Cerebellar cortex (tissue), 1 donor: ENCODE data around the gene FITM1.

Experiments used
- DNase-seq: peaks from one replicate; pipeline ENCODE4 v3.0.0-alpha.2; 2015; ENCODE audit warnings: low spot score

Gene FITM1

GRCh38 chr14:24160850-24161804 is 30.7 kb downstream of the FITM1 start, which contains the start of gene IRF9:
IRF9 (plus strand) TSS chr14:24161265; CDS start chr14:24162145, 880 bp downstream.
- DNase-seq = peak; percentile 92

DNA sequence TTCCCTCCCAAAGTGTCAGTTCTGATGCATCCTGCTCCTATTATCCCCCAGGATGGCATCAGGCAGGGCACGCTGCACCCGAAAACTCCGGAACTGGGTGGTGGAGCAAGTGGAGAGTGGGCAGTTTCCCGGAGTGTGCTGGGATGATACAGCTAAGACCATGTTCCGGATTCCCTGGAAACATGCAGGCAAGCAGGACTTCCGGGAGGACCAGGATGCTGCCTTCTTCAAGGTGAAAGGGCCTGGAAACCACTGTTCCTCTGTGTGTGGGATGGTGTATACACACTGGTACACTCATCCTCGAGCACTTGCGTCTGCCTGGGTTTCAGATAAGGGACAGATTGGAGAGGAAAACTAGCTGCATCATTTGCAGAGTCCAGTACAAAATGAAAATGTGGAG is 31.6 kb downstream of the FITM1 start:
- DNase-seq = no peak

GRCh38 chr14:24164518-24164991 is 34.1 kb downstream of the FITM1 start:
- DNase-seq = no peak

DNA sequence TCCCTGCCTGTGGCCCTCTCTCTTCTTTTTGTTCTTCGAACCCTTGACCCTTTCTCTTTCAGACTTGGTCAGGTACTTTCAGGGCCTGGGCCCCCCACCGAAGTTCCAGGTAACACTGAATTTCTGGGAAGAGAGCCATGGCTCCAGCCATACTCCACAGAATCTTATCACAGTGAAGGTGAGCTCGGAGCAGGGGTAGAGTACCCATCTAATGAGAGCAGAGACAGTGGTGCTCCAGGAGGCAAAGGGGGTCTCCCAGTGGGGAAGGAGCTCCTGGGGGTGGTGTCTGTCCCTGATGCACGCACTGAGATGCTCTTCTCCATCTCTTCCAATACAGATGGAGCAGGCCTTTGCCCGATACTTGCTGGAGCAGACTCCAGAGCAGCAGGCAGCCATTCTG is 35.3 kb downstream of the FITM1 start:
- no peak for DNase-seq

GRCh38 chr14:24167469-24168114 is 37.1 kb downstream of the FITM1 start:
- no peak for DNase-seq

GRCh38 chr14:24171422-24172260 is 41.2 kb downstream of the FITM1 start, which contains the start of gene REC8:
REC8 (plus strand) TSS chr14:24172080; CDS start chr14:24172553, 473 bp downstream.
- DNase-seq = peak; percentile 96

GRCh38 chr14:24172261-24172860 is 41.9 kb downstream of the FITM1 start:
- DNase-seq = peak; percentile 32

DNA sequence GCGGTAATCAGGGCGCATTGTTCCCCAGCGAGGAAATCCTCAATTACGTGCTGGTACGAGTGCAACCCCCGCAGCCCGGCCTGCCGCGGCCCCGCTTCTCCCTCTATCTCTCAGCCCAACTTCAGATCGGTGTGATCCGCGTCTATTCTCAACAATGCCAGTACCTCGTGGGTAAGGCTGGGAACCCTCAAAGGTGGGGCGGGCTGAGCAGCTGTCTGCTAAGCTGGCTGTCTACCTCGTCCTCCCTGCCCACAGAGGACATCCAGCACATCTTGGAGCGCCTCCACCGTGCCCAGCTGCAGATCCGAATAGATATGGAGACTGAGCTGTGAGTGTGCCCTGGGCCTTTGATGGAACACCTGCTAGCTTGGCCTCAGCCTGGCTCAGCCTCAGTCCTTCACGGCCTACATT is 42.4 kb downstream of the FITM1 start:
- peak; percentile 25 for DNase-seq

DNA sequence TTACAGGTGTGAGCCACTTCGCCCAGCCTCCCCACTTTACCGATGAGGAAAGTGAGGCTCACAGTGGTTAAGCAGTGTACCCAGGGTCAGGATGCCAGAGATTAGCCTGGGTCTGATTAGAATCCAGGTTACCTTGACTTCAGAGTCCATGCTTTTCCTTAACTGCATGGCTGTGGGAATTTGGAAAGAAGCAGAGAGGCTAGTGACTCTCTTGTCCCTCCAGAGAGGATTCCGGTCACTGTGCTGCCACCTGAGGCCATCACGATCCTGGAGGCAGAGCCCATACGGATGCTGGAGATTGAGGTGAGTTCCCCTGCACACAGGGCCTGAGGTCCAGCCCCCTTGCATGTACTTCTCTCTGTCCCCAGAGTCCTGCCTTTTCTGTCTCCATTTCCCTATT is 46.1 kb downstream of the FITM1 start:
- no peak for DNase-seq

DNA sequence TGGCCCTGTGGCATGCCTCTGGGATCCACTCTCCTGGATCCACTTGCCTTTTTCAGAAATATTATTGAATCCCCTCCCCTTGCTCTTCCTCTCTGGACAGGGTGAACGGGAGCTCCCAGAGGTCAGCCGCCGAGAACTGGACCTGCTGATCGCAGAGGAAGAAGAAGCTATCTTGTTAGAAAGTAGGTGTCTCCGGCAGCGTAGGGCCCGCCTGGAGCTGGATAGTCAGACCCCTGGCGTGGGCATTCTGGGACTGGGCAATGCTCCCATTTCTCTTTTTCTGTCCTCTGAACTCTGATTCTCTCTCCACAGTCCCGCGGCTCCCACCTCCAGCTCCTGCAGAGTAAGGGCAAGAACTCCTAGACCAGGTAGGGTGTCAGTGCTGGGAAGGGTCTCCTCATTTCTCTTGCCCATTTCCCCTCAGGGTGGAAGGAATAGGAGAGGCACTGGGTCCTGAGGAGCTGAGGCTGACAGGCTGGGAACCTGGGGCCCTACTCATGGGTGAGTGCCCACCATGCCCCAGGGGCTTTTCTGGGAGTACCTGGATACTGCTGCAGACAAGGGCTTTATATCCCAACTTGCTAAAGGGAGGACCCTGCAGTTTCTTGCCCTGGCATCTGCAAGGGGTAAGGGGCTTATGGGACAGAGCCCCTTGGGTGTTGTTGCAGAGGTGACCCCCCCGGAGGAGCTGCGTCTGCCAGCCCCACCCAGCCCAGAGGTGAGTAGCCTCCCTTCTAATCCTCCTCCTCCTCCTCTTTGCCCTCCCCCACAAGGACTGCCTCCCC is 46.8 kb downstream of the FITM1 start:
- no peak for DNase-seq

DNA sequence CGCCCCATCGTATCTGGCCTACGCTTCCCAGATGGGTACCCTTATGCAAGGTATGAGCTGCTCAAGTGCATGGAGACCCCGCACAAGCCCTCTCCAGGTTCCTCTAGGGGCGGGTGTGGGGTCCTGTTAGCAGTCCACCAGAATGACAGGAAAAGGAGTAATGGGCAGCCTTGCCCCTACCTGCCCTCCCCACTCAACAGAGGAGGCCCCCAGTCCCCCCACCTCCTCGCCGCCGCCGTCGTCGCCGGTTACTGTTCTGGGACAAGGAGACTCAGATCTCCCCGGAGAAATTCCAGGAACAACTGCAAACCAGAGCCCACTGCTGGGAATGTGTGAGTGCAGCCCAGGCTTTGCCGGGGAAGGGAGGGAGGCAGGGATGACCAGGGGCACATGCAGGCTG is 47.4 kb downstream of the FITM1 start:
- no peak for DNase-seq

- DNase-seq = no peak
Measured at GRCh38 chr14:24178399-24179178, 48.1 kb downstream of the FITM1 start.

DNA sequence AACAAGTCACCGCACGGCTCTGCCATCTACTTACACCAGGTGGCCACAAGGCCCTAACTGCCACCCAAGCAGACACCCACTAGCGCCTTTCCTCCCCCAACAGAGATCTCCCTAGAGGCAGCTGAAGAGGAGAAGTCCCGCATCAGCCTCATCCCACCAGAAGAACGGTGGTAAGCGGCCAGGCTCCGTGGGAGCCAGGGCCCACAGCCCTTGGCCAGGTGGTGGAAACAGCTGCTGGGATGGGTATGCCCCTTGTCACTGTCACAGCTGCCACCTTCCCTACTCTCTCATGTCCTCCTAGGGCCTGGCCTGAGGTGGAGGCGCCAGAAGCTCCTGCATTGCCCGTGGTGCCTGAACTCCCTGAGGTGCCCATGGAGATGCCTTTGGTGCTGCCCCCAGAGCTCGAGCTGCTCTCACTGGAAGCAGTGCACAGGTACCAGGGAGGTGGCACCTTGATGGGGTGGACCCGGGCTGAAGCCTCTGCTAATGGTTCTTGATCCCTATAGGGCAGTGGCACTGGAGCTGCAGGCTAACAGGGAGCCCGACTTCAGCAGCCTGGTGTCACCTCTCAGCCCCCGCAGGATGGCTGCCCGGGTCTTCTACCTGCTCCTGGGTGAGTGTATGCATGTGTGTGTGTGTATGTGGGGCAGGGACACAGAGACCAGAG is 49.0 kb downstream of the FITM1 start:
- DNase-seq = no peak

DNA sequence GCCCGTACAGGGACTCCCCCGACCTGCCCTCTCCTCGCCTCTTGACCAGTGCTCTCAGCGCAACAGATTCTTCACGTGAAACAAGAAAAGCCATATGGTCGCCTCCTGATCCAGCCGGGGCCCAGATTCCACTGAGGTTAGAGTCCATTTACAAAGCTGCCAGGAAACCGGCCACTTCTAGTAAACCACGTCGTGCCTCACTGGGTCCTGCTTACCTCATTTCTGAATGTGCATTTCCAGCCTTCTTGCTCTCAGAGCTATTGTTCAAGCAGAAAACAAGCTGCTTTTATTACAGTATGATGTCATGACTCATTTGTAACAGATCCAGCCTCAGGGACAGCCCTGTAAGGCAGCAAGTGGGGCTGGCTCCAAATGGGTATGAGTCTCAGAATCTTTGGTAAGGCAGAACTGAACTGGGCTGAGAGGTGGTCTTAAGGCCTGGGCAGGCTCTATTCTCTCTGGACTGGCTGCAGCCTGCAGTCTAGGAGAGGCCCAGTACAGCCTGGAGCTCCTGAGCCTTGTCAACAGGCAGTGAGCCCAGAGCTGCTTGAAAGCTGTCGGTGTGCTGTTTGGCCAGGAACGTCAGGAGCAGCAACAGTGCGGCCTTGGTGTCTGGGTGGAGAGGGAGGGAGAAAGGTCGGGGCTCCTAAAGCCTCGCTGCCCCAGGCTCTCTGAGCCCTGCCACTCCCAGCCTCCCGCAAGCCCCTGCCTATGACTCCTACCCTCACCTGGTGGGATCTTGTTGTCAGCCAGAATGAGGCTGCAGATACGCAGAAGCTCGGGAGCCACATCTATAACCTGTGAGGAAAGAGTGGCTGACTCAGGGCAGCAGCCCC is 49.7 kb downstream of the FITM1 start:
- DNase-seq = peak; percentile 44

GRCh38 chr14:24181371-24182077 is 51.1 kb downstream of the FITM1 start:
- no peak for DNase-seq
